ENCODE results near the gene EXOC2. TPM values are rescaled to one million over a fixed set of nuclear protein-coding genes. Genes with fewer than 3 reads are reported as not detected.
"Not testable (repeated sequence)": the region's sequence is repeated elsewhere in the genome, so short reads cannot be mapped to it uniquely, and the experiment has no call there.

EXOC2 gene
- total RNA-seq, 2 donors from 2014 or later = 12.9 to 16.1 TPM

GRCh38 chr6:700490-700889, 7.6 kb upstream of the EXOC2 start:
- no peak overlapping the region for H3K27ac ChIP-seq
- H3K27me3 ChIP-seq = no peaks in the 10 kb centered on the region
- no peaks in the 10 kb centered on the region for H3K4me1 ChIP-seq
- no peak overlapping the region for H3K4me3 ChIP-seq
- H3K36me3 ChIP-seq = no peaks in the 10 kb centered on the region
- DNase-seq (ENCODE audit: low spot score) = no peak
- TF ChIP-seq, protein P1, sequence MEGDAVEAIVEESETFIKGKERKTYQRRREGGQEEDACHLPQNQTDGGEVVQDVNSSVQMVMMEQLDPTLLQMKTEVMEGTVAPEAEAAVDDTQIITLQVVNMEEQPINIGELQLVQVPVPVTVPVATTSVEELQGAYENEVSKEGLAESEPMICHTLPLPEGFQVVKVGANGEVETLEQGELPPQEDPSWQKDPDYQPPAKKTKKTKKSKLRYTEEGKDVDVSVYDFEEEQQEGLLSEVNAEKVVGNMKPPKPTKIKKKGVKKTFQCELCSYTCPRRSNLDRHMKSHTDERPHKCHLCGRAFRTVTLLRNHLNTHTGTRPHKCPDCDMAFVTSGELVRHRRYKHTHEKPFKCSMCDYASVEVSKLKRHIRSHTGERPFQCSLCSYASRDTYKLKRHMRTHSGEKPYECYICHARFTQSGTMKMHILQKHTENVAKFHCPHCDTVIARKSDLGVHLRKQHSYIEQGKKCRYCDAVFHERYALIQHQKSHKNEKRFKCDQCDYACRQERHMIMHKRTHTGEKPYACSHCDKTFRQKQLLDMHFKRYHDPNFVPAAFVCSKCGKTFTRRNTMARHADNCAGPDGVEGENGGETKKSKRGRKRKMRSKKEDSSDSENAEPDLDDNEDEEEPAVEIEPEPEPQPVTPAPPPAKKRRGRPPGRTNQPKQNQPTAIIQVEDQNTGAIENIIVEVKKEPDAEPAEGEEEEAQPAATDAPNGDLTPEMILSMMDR (IDR thresholded peaks at IDR 0.05) = no peak
- no peaks in the 10 kb centered on the region for H3K9me3 ChIP-seq

- no peak for DNase-seq (ENCODE audit: low spot score)
- Histone ChIP-seq H3K9me3 (no peaks in the 10 kb centered on the region), H3K4me3 (no peak overlapping the region), H3K27ac (no peak overlapping the region), H3K36me3 (no peaks in the 10 kb centered on the region), H3K27me3 (no peaks in the 10 kb centered on the region), H3K4me1 (no peaks in the 10 kb centered on the region)
- TF ChIP-seq, protein P1 (IDR thresholded peaks at IDR 0.05) = no peak
Observed at GRCh38 chr6:699319-699718, 6.4 kb upstream of the EXOC2 start.

- H3K9me3 ChIP-seq; H3K27ac ChIP-seq; H3K4me3 ChIP-seq; H3K36me3 ChIP-seq; DNase-seq (ENCODE audit: low spot score); H3K27me3 ChIP-seq: not testable (repeated sequence)
- peaks cover 0 to 23% of the 10 kb centered on the region in 2 donors for H3K4me1 ChIP-seq
Observed at GRCh38 chr6:694431-695126, 1.6 kb upstream of the EXOC2 start.

DNA sequence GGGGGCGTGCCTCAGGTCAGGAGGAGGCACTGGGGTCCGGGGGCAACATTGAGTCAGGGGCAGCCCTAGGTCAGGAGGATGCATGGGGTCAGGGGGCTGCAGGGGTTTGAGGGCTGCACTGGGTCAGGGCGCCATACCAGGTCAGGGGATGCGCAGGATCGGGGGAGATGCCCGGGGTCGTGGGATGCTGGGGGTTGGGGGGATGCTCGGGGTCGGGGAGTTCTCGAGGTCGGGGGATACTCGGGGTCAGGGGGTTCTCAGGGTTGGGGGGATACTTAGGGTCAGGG, 727 bp upstream of the EXOC2 start:
- H3K4me1 ChIP-seq = peaks cover 0 to 23% of the 10 kb centered on the region in 2 donors
- no peak for DNase-seq (ENCODE audit: low spot score)
- no peaks in the 10 kb centered on the region for H3K36me3 ChIP-seq
- TF ChIP-seq, protein P1 (IDR thresholded peaks at IDR 0.05) = no peak
- H3K4me3 ChIP-seq = peak overlapping the region in 1 of 2 donors; percentile 96
- H3K27ac ChIP-seq = no peak overlapping the region
- no peaks in the 10 kb centered on the region for H3K27me3 ChIP-seq
- H3K9me3 ChIP-seq = no peaks in the 10 kb centered on the region

- Histone ChIP-seq H3K9me3 (no peaks in the 10 kb centered on the region), H3K27me3 (no peaks in the 10 kb centered on the region), H3K4me3 (peak overlapping the region; percentile 90 to 96), H3K36me3 (peaks cover 5% of the 10 kb centered on the region), H3K27ac (peak overlapping the region; percentile 74 to 76), H3K4me1 (peaks cover 0 to 23% of the 10 kb centered on the region in 2 donors)
- DNase-seq (ENCODE audit: low spot score) = peak; percentile 59
- TF ChIP-seq, protein P1 (IDR thresholded peaks at IDR 0.05) = no peak
Observed at GRCh38 chr6:692356-692851, 535 bp downstream of the EXOC2 start.

- H3K27ac ChIP-seq = no peak overlapping the region
- DNase-seq (ENCODE audit: low spot score) = no peak
- H3K4me3 ChIP-seq = no peak overlapping the region
- no peaks in the 10 kb centered on the region for H3K9me3 ChIP-seq
- no peaks in the 10 kb centered on the region for H3K27me3 ChIP-seq
- peaks cover 0 to 27% of the 10 kb centered on the region in 2 donors for H3K4me1 ChIP-seq
- TF ChIP-seq, protein P1 (IDR thresholded peaks at IDR 0.05) = no peak
- H3K36me3 ChIP-seq = peaks cover 5% of the 10 kb centered on the region
Observed at GRCh38 chr6:689223-689622, 3.7 kb downstream of the EXOC2 start.

All from right atrium auricular region (tissue), 2 donors.